Glutamatergic neuron (in vitro differentiated cells): ENCODE measurements around the gene OXTR. TPM values are rescaled to one million over a fixed set of nuclear protein-coding genes. Genes with fewer than 3 reads are reported as not detected.

Experiments used
- DNase-seq: peaks from one replicate; pipeline ENCODE4 v3.0.0; 2022
- H3K27ac Mint-ChIP-seq: one replicate; pipeline ENCODE4 v1.8.0; 2020; ENCODE audit warnings: mild to moderate bottlenecking, mixed read lengths, inconsistent platforms; ENCODE audit not compliant: unreplicated experiment
- H3K27me3 Mint-ChIP-seq: one replicate; pipeline ENCODE4 v1.8.0; 2020; ENCODE audit warnings: mild to moderate bottlenecking, moderate library complexity, mixed read lengths, inconsistent platforms; ENCODE audit not compliant: unreplicated experiment
- H3K36me3 Mint-ChIP-seq: one replicate; pipeline ENCODE4 v1.8.0; 2020; ENCODE audit warnings: mild to moderate bottlenecking, mixed read lengths, inconsistent platforms; ENCODE audit not compliant: unreplicated experiment
- H3K4me1 Mint-ChIP-seq: one replicate; pipeline ENCODE4 v1.8.0; 2020; ENCODE audit warnings: mild to moderate bottlenecking, low read depth, mixed read lengths, inconsistent platforms; ENCODE audit not compliant: unreplicated experiment
- H3K4me3 Mint-ChIP-seq: one replicate; pipeline ENCODE4 v1.8.0; 2020; ENCODE audit warnings: mild to moderate bottlenecking, mixed read lengths, inconsistent platforms; ENCODE audit not compliant: unreplicated experiment
- H3K9me3 Mint-ChIP-seq: one replicate; pipeline ENCODE4 v1.8.0; 2020; ENCODE audit warnings: mild to moderate bottlenecking, moderate library complexity, mixed read lengths, inconsistent platforms; ENCODE audit not compliant: unreplicated experiment
- total RNA-seq: library from RNA; stranded (reverse); fragmentation: NEBNext Ultra II Directional; extraction: Animal tissue kit (Norgen Biotek cat#: 25700); gene quantifications from one replicate; pipeline ENCODE4 v1.2.1, GENCODE V29; 2021; ENCODE audit not compliant: unreplicated experiment
- TF ChIP-seq, protein P1 (sequence below): fragments of 200-600 bp; sonication (generic); IDR thresholded peaks from one replicate; pipeline ENCODE4 v1.5.0; 2021; ENCODE audit not compliant: partially characterized antibody, unreplicated experiment

The OXTR gene
- total RNA-seq, 1 donor from 2014 or later, result 4.0 TPM

DNA sequence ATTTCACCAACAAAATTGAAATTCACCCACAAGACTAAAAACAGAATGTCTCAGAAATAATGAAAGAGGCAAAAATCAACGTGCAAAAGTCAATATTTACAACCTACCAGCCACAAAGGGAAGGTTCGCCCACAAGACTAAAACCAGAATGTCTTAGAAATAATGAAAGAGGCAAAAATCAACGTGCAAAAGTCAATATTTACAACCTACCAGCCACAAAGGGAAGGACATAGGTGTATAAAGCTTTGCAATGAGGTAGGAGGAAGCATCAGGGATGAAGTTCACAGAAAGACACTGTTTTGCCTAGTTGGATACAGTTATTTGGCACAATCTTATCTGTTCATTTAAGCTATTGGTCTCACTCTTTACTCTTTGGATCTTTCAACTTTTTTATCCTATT, 14.3 kb downstream of the OXTR start:
- H3K36me3 Mint-ChIP-seq, result no peaks in the 10 kb centered on the region
- H3K9me3 Mint-ChIP-seq, result peaks cover 1% of the 10 kb centered on the region
- H3K4me1 Mint-ChIP-seq, result peaks cover 34% of the 10 kb centered on the region
- peaks cover 5% of the 10 kb centered on the region for H3K27me3 Mint-ChIP-seq
- H3K27ac Mint-ChIP-seq, result no peak overlapping the region
- DNase-seq, result no peak
- TF ChIP-seq, protein P1, sequence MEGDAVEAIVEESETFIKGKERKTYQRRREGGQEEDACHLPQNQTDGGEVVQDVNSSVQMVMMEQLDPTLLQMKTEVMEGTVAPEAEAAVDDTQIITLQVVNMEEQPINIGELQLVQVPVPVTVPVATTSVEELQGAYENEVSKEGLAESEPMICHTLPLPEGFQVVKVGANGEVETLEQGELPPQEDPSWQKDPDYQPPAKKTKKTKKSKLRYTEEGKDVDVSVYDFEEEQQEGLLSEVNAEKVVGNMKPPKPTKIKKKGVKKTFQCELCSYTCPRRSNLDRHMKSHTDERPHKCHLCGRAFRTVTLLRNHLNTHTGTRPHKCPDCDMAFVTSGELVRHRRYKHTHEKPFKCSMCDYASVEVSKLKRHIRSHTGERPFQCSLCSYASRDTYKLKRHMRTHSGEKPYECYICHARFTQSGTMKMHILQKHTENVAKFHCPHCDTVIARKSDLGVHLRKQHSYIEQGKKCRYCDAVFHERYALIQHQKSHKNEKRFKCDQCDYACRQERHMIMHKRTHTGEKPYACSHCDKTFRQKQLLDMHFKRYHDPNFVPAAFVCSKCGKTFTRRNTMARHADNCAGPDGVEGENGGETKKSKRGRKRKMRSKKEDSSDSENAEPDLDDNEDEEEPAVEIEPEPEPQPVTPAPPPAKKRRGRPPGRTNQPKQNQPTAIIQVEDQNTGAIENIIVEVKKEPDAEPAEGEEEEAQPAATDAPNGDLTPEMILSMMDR, result no peak
- H3K4me3 Mint-ChIP-seq, result peak overlapping the region; percentile 6

DNA sequence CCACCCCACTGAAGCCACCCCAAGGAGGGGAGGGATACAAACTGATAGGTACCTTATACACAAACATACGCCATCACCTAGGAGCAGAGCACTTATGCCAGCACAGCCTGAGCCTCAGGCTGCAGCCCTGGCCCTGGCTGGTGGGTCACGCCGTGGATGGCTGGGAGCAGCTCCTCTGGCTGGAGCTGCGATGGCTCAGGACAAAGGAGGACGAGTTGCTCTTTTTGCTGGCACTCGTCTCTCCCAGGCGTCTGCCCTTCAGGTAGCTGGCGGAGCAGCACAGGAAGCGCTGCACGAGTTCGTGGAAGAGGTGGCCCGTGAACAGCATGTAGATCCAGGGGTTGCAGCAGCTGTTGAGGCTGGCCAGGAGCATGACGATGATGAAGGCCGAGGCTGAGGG, 16.6 kb downstream of the OXTR start:
- TF ChIP-seq, protein P1, result no peak
- Mint-ChIP-seq H3K27ac (no peak overlapping the region), H3K4me1 (peaks cover 25% of the 10 kb centered on the region), H3K36me3 (no peaks in the 10 kb centered on the region), H3K27me3 (peaks cover 5% of the 10 kb centered on the region), H3K9me3 (peaks cover 1% of the 10 kb centered on the region), H3K4me3 (no peak overlapping the region)
- DNase-seq, result no peak

DNA sequence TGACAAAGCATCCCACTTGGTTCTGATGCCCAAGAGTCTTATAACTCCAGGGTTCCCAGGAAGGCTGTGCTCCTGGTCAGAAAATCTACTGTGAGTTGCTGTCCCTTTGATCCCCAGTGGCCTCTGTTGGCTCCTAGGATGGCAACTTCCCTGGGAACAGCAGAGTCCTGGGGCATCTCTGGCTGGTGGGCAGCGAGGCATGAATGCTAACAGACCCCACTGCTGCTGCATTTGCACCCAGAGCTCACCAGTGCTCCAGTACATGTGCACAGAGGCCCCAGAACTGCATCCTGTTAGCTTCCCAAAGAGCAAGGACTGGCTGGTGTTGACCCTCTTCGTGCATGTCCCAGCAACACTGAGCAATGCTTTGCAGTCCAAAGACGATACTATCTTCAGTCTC, 20.1 kb downstream of the OXTR start:
- TF ChIP-seq, protein P1, result no peak
- no peak for DNase-seq
- peaks cover 10% of the 10 kb centered on the region for H3K36me3 Mint-ChIP-seq
- peaks cover 1% of the 10 kb centered on the region for H3K9me3 Mint-ChIP-seq
- H3K4me3 Mint-ChIP-seq, result no peak overlapping the region
- no peak overlapping the region for H3K27ac Mint-ChIP-seq
- H3K4me1 Mint-ChIP-seq, result peaks cover 19% of the 10 kb centered on the region
- peaks cover 5% of the 10 kb centered on the region for H3K27me3 Mint-ChIP-seq

DNA sequence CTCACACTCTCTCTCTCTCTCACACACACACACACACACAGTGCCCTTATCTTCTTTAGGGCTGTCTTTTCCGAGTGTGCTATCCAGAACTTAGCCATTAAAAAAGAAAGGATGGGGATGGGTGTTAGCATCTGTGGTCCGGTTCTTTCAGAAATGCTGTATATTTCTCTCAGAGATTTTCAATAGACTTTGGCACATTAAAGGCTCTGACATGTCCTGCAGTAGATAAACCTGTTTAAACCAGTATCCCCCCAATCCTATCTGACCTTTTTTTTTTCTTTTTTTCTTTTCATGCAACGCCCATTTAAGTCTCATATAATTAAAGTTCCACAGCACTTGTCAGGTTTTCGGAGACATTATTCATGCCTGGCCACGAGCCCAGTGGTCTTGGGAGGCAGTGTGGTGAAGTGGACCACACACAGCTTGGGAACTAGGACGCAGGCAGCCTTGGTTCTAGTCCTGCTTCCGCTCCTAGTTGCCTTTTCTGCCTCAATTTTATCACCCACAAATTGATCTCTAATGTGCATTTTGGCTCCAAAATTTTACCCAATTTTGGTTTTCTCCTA, 22.6 kb downstream of the OXTR start:
- Mint-ChIP-seq H3K36me3 (peaks cover 10% of the 10 kb centered on the region), H3K4me1 (peaks cover 14% of the 10 kb centered on the region), H3K27ac (no peak overlapping the region), H3K27me3 (no peaks in the 10 kb centered on the region), H3K9me3 (peaks cover 4% of the 10 kb centered on the region), H3K4me3 (no peak overlapping the region)
- no peak for DNase-seq
- TF ChIP-seq, protein P1, result no peak

DNA sequence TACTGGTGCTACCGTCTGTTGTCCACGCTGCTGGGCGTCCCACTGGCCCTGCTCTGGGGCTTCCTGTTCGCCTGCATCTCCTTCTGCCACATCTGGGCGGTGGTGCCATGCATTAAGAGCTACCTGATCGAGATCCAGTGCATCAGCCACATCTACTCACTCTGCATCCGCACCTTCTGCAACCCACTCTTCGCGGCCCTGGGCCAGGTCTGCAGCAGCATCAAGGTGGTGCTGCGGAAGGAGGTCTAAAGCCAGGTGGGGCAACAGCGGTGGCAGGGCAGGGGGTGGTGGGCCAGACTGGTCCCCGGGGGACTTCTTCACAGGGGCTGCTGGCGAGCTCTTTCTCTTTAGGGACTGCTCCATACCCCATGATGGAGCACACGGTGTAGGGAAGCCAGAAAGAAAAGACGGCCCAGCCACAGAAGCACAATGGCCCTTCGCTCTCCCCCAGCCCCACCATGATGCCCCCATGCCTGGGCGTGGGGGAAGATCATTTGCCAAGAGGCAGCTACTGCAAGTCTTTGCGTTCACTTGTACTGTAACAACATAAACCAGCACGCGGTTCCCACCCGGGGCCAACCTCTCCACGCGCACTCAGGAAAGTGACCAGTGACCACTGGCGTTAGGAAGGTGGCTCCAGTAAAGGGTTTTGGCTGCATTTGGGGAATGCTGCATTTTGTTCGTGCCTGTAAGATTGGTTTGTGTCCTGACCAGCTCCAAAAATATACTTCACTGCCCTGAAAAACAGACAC, 23.6 kb downstream of the OXTR start:
- H3K27ac Mint-ChIP-seq, result no peak overlapping the region
- peaks cover 18% of the 10 kb centered on the region for H3K4me1 Mint-ChIP-seq
- TF ChIP-seq, protein P1, result no peak
- H3K4me3 Mint-ChIP-seq, result no peak overlapping the region
- H3K27me3 Mint-ChIP-seq, result no peaks in the 10 kb centered on the region
- peaks cover 4% of the 10 kb centered on the region for H3K9me3 Mint-ChIP-seq
- peaks cover 10% of the 10 kb centered on the region for H3K36me3 Mint-ChIP-seq
- DNase-seq, result no peak
